Hair follicle dermal papilla cell (primary cell): ENCODE data around the gene PLAGL1. TPM values are rescaled to one million over a fixed set of nuclear protein-coding genes. Genes with fewer than 3 reads are reported as not detected.

ENCODE experiments used
- small RNA-seq: library from RNA; depleted of rRNA; stranded (forward); fragments of <200 nt; gene quantifications from one replicate; pipeline ENCODE3, GENCODE V24; 2012
- total RNA-seq: library from RNA; depleted of rRNA; stranded (reverse); fragments of >200 nt; gene quantifications from 2 replicates; pipeline ENCODE4 v1.2.3, GENCODE V29; 2012

The PLAGL1 gene, protein sequence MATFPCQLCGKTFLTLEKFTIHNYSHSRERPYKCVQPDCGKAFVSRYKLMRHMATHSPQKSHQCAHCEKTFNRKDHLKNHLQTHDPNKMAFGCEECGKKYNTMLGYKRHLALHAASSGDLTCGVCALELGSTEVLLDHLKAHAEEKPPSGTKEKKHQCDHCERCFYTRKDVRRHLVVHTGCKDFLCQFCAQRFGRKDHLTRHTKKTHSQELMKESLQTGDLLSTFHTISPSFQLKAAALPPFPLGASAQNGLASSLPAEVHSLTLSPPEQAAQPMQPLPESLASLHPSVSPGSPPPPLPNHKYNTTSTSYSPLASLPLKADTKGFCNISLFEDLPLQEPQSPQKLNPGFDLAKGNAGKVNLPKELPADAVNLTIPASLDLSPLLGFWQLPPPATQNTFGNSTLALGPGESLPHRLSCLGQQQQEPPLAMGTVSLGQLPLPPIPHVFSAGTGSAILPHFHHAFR
- total RNA-seq, result 25.6 and 36.2 TPM in 2 replicates

DNA sequence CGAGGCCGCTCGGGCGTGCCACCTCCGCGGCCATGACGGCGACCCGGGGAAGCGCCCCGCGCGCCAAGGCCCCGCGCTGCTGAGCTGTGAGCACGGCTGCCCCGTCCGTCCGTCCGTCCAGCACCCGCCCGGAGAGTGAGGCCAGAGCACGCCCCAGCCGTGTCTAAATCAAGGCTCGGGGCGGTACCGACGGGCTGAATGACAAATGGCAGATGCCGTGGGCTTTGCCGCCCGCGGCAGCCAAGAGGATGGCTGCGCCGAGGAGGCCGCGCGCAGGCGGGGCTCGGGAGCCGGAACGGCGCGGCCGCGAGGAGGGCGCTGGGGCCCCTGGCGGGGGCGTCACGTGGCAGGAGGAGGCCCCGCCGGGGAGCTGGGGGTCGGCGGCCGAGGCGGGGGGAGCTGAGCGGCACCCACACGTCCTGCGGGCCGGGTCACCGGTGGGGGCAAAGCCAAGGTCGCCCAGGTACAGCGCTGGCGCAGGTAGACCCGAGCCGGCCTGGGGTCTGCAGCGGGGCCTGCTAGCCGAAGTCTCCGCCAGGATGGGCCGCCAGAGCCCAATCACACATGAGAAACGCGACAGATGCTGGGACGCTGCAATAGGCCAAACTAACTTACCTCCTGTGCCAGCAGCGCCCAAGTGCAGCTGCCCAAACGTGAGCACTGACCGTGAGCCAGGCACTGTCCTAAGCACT lies at the start of gene PLAGL1:
Gene PLAGL1 (minus strand): TSS at position 140 of the 692 bp plus-strand sequence. CDS start 60,123 bp downstream, outside the sequence.

Small RNA genes within 50 kb of the gene (small RNA-seq; reads per million reads assigned to genes)
- not detected for gene RF02143

Other genes with a start within 250 kb of the PLAGL1 start
- gene LTV1, start 164.9 kb downstream of the PLAGL1 start, total RNA-seq, result 11.8 and 12.9 TPM in 2 replicates
- 0.16 TPM in 1 of 2 replicates, not detected in the other for gene ZC2HC1B, start 143.8 kb downstream of the PLAGL1 start, total RNA-seq
- gene SF3B5, start 87.3 kb upstream of the PLAGL1 start, total RNA-seq, result 65.6 and 77.0 TPM in 2 replicates
- gene STX11, start 142.3 kb upstream of the PLAGL1 start, total RNA-seq, result 3.0 and 3.2 TPM in 2 replicates